ENCODE measurements around the gene SPTLC1.

DNA sequence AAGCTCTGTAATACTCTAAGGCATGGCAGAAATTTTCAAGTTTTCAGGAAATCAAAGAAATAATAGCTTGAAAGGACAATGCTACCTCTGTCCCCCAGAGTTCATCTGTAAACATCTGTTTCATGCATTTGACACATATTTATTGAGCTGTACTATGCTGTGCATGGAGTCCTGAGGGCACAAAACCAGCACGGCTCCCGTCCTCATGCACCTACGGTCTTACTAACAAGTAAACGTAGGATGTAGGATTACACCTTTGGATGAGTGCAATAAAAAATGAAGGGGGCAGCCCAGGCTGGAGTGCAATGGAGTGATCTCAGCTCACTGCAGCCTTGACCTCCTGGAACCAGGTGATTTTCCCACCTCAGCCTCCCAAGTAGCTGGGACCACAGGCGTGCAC is 81.9 kb downstream of the SPTLC1 start:
- TF ChIP-seq, protein P1, sequence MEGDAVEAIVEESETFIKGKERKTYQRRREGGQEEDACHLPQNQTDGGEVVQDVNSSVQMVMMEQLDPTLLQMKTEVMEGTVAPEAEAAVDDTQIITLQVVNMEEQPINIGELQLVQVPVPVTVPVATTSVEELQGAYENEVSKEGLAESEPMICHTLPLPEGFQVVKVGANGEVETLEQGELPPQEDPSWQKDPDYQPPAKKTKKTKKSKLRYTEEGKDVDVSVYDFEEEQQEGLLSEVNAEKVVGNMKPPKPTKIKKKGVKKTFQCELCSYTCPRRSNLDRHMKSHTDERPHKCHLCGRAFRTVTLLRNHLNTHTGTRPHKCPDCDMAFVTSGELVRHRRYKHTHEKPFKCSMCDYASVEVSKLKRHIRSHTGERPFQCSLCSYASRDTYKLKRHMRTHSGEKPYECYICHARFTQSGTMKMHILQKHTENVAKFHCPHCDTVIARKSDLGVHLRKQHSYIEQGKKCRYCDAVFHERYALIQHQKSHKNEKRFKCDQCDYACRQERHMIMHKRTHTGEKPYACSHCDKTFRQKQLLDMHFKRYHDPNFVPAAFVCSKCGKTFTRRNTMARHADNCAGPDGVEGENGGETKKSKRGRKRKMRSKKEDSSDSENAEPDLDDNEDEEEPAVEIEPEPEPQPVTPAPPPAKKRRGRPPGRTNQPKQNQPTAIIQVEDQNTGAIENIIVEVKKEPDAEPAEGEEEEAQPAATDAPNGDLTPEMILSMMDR (conservative IDR thresholded peaks at IDR 0.05; ENCODE audit: low read depth, low read length): no peak
- TF ChIP-seq EZH2 (IDR thresholded peaks at IDR 0.05; ENCODE audit: borderline replicate concordance, low read depth, low read length, poor library complexity, severe bottlenecking): no peak
